CD4-positive, alpha-beta T cell (primary cell): Measurements from ENCODE around the gene NLRP14. TPM values are rescaled to one million over a fixed set of nuclear protein-coding genes. Genes with fewer than 3 reads are reported as not detected.
A peak's percentile ranks its signal among the peaks of the same experiment; 100 is the strongest.

Source experiments
- ATAC-seq: fragments of 200-7000 bp; cut with Tn5 transposase; one replicate; pipeline ENCODE4 v1.10.0; 2022; ENCODE audit warnings: mild to moderate bottlenecking; ENCODE audit not compliant: poor library complexity
- CTCF ChIA-PET: fragments of 350-600 bp; sonication (Branson Sonifier 250); formaldehyde crosslinking; loops from one replicate; lab custom pipeline; 2021; ENCODE audit warnings: antibody characterized with exemption, inconsistent platforms; lab: Charles Lee
- POLR2A ChIA-PET: fragments of 350-600 bp; sonication (Branson Sonifier 250); formaldehyde crosslinking; loops from one replicate; lab custom pipeline; 2021; ENCODE audit warnings: antibody characterized with exemption, inconsistent platforms; lab: Charles Lee
- DNase-seq, 14 experiments: peaks; one replicate each; pipeline ENCODE4 v3.0.0-alpha.2; 2013 to 2020; ENCODE audit warnings: mixed read lengths in 2 of 14
- H3K27ac ChIP-seq, 2 donors: one replicate each; pipeline versions ENCODE4 v1.5.1 to v1.7.0; 2013; ENCODE audit warnings: low read length in 2 of 2, low read depth in 1 of 2, mild to moderate bottlenecking in 1 of 2
- H3K27me3 ChIP-seq, 2 experiments: 1 replicate in 1 of 2; 2 replicates in 1 of 2; pipeline versions ENCODE4 v1.6.1 to v1.7.0; 2013; ENCODE audit warnings: low read length in 2 of 2, control low read depth in 1 of 2, mild to moderate bottlenecking in 1 of 2, moderate library complexity in 1 of 2; ENCODE audit not compliant: insufficient read depth in 2 of 2, control insufficient read depth in 1 of 2
- H3K36me3 ChIP-seq: one replicate; pipeline ENCODE4 v1.6.1; 2013; ENCODE audit warnings: low read length, control low read depth; ENCODE audit not compliant: insufficient read depth
- H3K4me1 ChIP-seq: one replicate; pipeline ENCODE4 v1.6.1; 2013; ENCODE audit warnings: low read length, control low read depth; ENCODE audit not compliant: insufficient read depth
- H3K4me3 ChIP-seq: one replicate; pipeline ENCODE4 v1.5.1; 2013; ENCODE audit warnings: mild to moderate bottlenecking, low read length, moderate library complexity
- H3K9me3 ChIP-seq, 2 experiments: 1 replicate in 1 of 2; 2 replicates in 1 of 2; pipeline versions ENCODE4 v1.6.1 to v1.7.0; 2013; ENCODE audit warnings: low read length in 2 of 2, mild to moderate bottlenecking in 2 of 2, control low read depth in 1 of 2, moderate library complexity in 1 of 2; ENCODE audit not compliant: control insufficient read depth in 1 of 2, insufficient read depth in 1 of 2
- H3K27ac Mint-ChIP-seq: one replicate; pipeline ENCODE4 v1.8.0; 2020; ENCODE audit warnings: mixed read lengths
- H3K27me3 Mint-ChIP-seq: one replicate; pipeline ENCODE4 v1.8.0; 2021; ENCODE audit warnings: mixed read lengths
- H3K36me3 Mint-ChIP-seq: one replicate; pipeline ENCODE4 v1.8.0; 2021; ENCODE audit warnings: low read depth, mixed read lengths
- H3K4me1 Mint-ChIP-seq: one replicate; pipeline ENCODE4 v1.8.0; 2021; ENCODE audit warnings: low read depth, mixed read lengths
- H3K4me3 Mint-ChIP-seq: one replicate; pipeline ENCODE4 v1.8.0; 2020; ENCODE audit warnings: mild to moderate bottlenecking, mixed read lengths
- H3K9me3 Mint-ChIP-seq: one replicate; pipeline ENCODE4 v1.8.0; 2020; ENCODE audit warnings: mixed read lengths
- intact Hi-C, 2 experiments: fragments of 100-400 bp; cut with DNase I in 1 of 2; cut with micrococcal nuclease in 1 of 2; formaldehyde crosslinking; loops; one replicate each; pipeline versions ENCODE4 v1.15.1 to v1.9.0; 2023 to 2025; cut with DNase I, micrococcal nuclease
- total RNA-seq, 174 experiments: library from RNA in 2 of 174; stranded (reverse) in 2 of 174; gene quantifications; one replicate each; pipeline ENCODE4 v1.2.3 and lab custom pipeline; 2021 to 2026
- TF ChIP-seq, protein P1 (sequence below): fragments of 200-600 bp; IDR thresholded peaks from one replicate; pipeline ENCODE4 v1.8.0; 2022; ENCODE audit warnings: antibody characterized with exemption, mild to moderate bottlenecking

The NLRP14 gene
- total RNA-seq, 2 experiments from 2014 or later = 0.05 TPM; not detected in 1

DNA sequence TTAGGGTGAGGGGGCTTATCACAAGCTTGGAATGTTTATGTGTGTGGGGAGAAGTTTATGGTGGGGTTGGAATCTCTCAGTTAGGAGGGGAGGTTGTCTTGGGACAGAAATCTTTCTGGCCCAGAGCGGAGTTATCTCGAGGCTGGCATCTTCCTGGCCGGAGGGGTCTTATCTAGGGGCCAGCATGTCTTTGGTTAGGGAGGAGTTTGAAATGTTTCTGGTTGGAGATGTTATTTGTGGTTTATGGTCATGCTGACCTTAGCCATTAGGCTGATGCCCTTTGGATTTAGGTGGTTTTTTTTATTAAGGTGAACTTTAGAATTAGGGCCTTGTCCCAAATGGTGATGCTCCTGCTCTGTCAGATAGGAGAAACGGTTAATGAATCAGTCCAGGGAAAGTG, 60.6 kb downstream of the NLRP14 start:
- POLR2A ChIA-PET = no interaction called here
- ATAC-seq = no peak
- peaks cover 3% of the 10 kb centered on the region for H3K9me3 Mint-ChIP-seq

DNA sequence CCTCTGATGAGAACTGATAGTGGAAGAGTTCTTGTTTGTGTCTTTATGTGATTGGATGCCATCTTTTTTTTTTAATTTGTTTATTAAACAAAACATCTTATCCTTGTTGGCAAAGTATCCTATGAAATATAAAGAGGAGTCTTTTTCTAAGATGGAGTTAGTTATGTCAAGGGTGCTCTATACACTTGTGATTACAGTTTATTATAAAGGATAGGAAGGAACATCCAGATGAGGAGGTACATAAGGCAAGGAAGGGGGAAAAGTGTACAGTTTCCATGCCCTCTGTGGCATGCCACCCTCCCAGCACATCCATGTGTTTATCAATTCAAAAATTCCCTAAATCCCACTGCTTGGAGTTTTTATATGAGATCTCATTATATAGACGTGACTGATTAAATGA, 61.2 kb downstream of the NLRP14 start:
- Histone ChIP-seq H3K4me3 (no peak overlapping the region), H3K9me3 (peaks cover 0 to 6% of the 10 kb centered on the region in 2 experiments), H3K27ac (no peak overlapping the region), H3K27me3 (peaks cover 4 to 7% of the 10 kb centered on the region in 2 experiments), H3K36me3 (no peaks in the 10 kb centered on the region), H3K4me1 (no peaks in the 10 kb centered on the region)
- Mint-ChIP-seq H3K4me1 (no peaks in the 10 kb centered on the region), H3K4me3 (no peak overlapping the region), H3K36me3 (no peaks in the 10 kb centered on the region), H3K27me3 (peaks cover 26% of the 10 kb centered on the region), H3K9me3 (peaks cover 3% of the 10 kb centered on the region), H3K27ac (no peak overlapping the region)
- ATAC-seq (no peak), DNase-seq (no peak)
- ChIA-PET CTCF (no interaction called here), POLR2A (no interaction called here)
- intact Hi-C loops = no loop called here
- TF ChIP-seq, protein P1, sequence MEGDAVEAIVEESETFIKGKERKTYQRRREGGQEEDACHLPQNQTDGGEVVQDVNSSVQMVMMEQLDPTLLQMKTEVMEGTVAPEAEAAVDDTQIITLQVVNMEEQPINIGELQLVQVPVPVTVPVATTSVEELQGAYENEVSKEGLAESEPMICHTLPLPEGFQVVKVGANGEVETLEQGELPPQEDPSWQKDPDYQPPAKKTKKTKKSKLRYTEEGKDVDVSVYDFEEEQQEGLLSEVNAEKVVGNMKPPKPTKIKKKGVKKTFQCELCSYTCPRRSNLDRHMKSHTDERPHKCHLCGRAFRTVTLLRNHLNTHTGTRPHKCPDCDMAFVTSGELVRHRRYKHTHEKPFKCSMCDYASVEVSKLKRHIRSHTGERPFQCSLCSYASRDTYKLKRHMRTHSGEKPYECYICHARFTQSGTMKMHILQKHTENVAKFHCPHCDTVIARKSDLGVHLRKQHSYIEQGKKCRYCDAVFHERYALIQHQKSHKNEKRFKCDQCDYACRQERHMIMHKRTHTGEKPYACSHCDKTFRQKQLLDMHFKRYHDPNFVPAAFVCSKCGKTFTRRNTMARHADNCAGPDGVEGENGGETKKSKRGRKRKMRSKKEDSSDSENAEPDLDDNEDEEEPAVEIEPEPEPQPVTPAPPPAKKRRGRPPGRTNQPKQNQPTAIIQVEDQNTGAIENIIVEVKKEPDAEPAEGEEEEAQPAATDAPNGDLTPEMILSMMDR = no peak

More for the DNA sequence above, 60.6 kb downstream of the NLRP14 start:
- Histone ChIP-seq H3K27ac (no peak overlapping the region), H3K4me1 (no peaks in the 10 kb centered on the region), H3K36me3 (no peaks in the 10 kb centered on the region), H3K27me3 (peaks cover 4 to 7% of the 10 kb centered on the region in 2 experiments), H3K4me3 (no peak overlapping the region), H3K9me3 (peaks cover 0 to 6% of the 10 kb centered on the region in 2 experiments)
- TF ChIP-seq, protein P1 = no peak
- H3K27me3 Mint-ChIP-seq = peaks cover 25% of the 10 kb centered on the region
- H3K4me1 Mint-ChIP-seq = no peaks in the 10 kb centered on the region
- H3K4me3 Mint-ChIP-seq = no peak overlapping the region
- H3K27ac Mint-ChIP-seq = no peak overlapping the region
- CTCF ChIA-PET = no interaction called here
- intact Hi-C loops = no loop called here
- no peaks in the 10 kb centered on the region for H3K36me3 Mint-ChIP-seq
- no peak for DNase-seq

DNA sequence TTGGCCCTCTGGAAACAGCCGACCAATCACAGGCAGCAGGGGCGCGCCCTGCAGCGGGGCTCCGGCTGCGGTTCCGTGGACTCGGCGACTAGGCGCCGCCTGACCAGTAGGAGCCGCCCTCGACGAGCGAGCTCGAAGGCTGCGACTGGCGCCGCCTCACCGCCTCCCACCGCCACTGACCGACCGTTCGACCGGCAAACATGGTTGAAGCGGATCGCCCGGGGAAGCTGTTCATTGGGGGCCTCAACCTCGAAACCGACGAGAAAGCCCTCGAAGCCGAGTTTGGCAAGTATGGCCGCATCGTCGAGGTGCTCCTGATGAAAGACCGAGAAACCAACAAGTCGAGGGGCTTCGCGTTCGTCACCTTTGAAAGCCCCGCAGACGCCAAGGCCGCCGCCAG, 68.6 kb downstream of the NLRP14 start, which contains the start of gene RBMXL2:
RBMXL2 (plus strand) TSS at position 78 of the 400 bp plus-strand sequence; CDS start at position 201, 123 bp downstream.
- H3K27ac ChIP-seq = no peak within 1 kb of the TSS
- Mint-ChIP-seq H3K9me3 (no peaks in the 10 kb centered on the region), H3K36me3 (no peaks in the 10 kb centered on the region), H3K4me3 (no peak within 1 kb of the TSS), H3K27ac (no peak within 1 kb of the TSS), H3K27me3 (peaks cover 41% of the 10 kb centered on the region), H3K4me1 (no peaks in the 10 kb centered on the region)
- TF ChIP-seq, protein P1 = no peak
- POLR2A ChIA-PET = no interaction called here
- H3K9me3 ChIP-seq = peaks cover 0 to 11% of the 10 kb centered on the region in 2 experiments
- intact Hi-C loops = no loop called here
- H3K36me3 ChIP-seq = no peaks in the 10 kb centered on the region
- no peak within 1 kb of the TSS for H3K4me3 ChIP-seq
- CTCF ChIA-PET = no interaction called here
- peaks cover 4 to 12% of the 10 kb centered on the region in 2 experiments for H3K27me3 ChIP-seq
- ATAC-seq = no peak
- no peaks in the 10 kb centered on the region for H3K4me1 ChIP-seq
- DNase-seq = peak in 1 of 14 experiments; percentile 10
